Astrocyte (in vitro differentiated cells and primary cell): ENCODE measurements around the gene FH. TPM values are rescaled to one million over a fixed set of nuclear protein-coding genes. Genes with fewer than 3 reads are reported as not detected.

ENCODE experiments used
- DNase-seq: peaks from one replicate; pipeline ENCODE4 v3.0.0-alpha.2; 2010; ENCODE audit warnings: low read depth
- FAIRE-seq: peaks from 2 replicates; lab custom pipeline; 2011; peaks lifted over from hg19 to GRCh38; lab: Jason Lieb, UNC
- H2AFZ ChIP-seq: 2 replicates; pipeline ENCODE4 v1.6.0; 2012; ENCODE audit warnings: low read depth, low read length, inconsistent platforms
- H3K27ac ChIP-seq: 2 replicates; pipeline ENCODE4 v1.5.1; 2011; ENCODE audit warnings: low read depth, low read length, inconsistent platforms
- H3K27me3 ChIP-seq: 2 replicates; pipeline ENCODE4 v1.6.0; 2011; ENCODE audit warnings: low read length, inconsistent platforms; ENCODE audit not compliant: insufficient read depth
- H3K36me3 ChIP-seq: 2 replicates; pipeline ENCODE4 v1.5.1; 2011; ENCODE audit warnings: low read length, inconsistent platforms; ENCODE audit not compliant: insufficient read depth
- H3K4me1 ChIP-seq: 2 replicates; pipeline ENCODE4 v1.5.1; 2011; ENCODE audit warnings: low read length, inconsistent platforms; ENCODE audit not compliant: insufficient read depth
- H3K4me2 ChIP-seq: 2 replicates; pipeline ENCODE4 v1.6.0; 2012; ENCODE audit warnings: low read length, inconsistent platforms
- H3K4me3 ChIP-seq: 2 replicates; pipeline ENCODE4 v1.5.1; 2011; ENCODE audit warnings: low read depth, mild to moderate bottlenecking, low read length, inconsistent platforms; ENCODE audit not compliant: insufficient read depth
- H3K79me2 ChIP-seq: 2 replicates; pipeline ENCODE4 v1.6.0; 2012; ENCODE audit warnings: mild to moderate bottlenecking, low read length, inconsistent platforms; ENCODE audit not compliant: insufficient read depth
- H3K9ac ChIP-seq: 2 replicates; pipeline ENCODE4 v1.6.0; 2012; ENCODE audit warnings: mild to moderate bottlenecking, low read length, inconsistent platforms
- H3K9me3 ChIP-seq: 2 replicates; pipeline ENCODE4 v1.5.1; 2012; ENCODE audit warnings: low read depth, mild to moderate bottlenecking, low read length, inconsistent platforms; ENCODE audit not compliant: insufficient read depth
- H4K20me1 ChIP-seq: 2 replicates; pipeline ENCODE4 v1.6.0; 2012; ENCODE audit warnings: low read length, inconsistent platforms; ENCODE audit not compliant: insufficient read depth
- H3K27ac Mint-ChIP-seq: one replicate; pipeline ENCODE4 v1.8.0; 2021; ENCODE audit warnings: mild to moderate bottlenecking, mixed read lengths; ENCODE audit not compliant: unreplicated experiment
- H3K27me3 Mint-ChIP-seq: one replicate; pipeline ENCODE4 v1.8.0; 2021; ENCODE audit warnings: low read depth, mixed read lengths; ENCODE audit not compliant: unreplicated experiment
- H3K36me3 Mint-ChIP-seq: one replicate; pipeline ENCODE4 v1.8.0; 2021; ENCODE audit warnings: low read depth, mixed read lengths; ENCODE audit not compliant: unreplicated experiment
- H3K4me1 Mint-ChIP-seq: one replicate; pipeline ENCODE4 v1.8.0; 2021; ENCODE audit warnings: low read depth, mixed read lengths; ENCODE audit not compliant: unreplicated experiment
- H3K4me3 Mint-ChIP-seq: one replicate; pipeline ENCODE4 v1.8.0; 2021; ENCODE audit warnings: mild to moderate bottlenecking, moderate library complexity, mixed read lengths; ENCODE audit not compliant: unreplicated experiment
- H3K9me3 Mint-ChIP-seq: one replicate; pipeline ENCODE4 v1.8.0; 2021; ENCODE audit warnings: mild to moderate bottlenecking, mixed read lengths; ENCODE audit not compliant: unreplicated experiment
- EZH2 ChIP-seq: IDR thresholded peaks from 2 replicates; pipeline ENCODE4 v1.6.1; 2012; ENCODE audit warnings: mild to moderate bottlenecking, low read length, inconsistent platforms; ENCODE audit not compliant: insufficient read depth
- total RNA-seq: library from RNA; stranded (reverse); gene quantifications from 2 replicates; pipeline ENCODE4 v1.2.1, GENCODE V29; 2021
- TF ChIP-seq, protein P1 (sequence below): IDR thresholded peaks from 2 replicates; pipeline ENCODE4 v1.5.1; 2011; ENCODE audit warnings: low read depth, mild to moderate bottlenecking, inconsistent platforms, low read length, moderate library complexity; ENCODE audit not compliant: insufficient read depth

FH gene
- total RNA-seq, 1 donor from 2014 or later, result 49.4 TPM

DNA sequence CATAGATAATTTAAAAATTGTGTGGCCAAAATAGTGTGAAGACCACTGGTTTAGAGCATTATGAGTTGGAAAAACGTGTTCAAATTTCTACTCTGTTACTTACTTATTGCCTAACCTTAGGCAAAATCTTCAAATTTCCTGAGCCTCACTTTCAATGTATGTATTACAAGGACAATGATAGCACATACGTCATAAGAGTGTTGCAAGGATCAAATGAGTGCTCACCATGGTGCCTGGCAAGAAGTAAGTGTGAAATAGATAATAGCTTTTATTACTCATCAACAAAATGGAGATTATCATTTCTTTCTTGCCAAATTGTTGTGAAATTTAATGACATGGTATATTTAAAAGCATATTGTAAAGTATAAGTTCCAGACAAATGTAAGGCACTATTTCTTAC, 57.2 kb downstream of the FH start:
- H3K9me3 ChIP-seq, result no peaks in the 10 kb centered on the region
- Mint-ChIP-seq H3K36me3 (no peaks in the 10 kb centered on the region), H3K9me3 (peaks cover 5% of the 10 kb centered on the region), H3K27ac (no peak overlapping the region), H3K4me3 (no peak overlapping the region), H3K4me1 (no peaks in the 10 kb centered on the region), H3K27me3 (no peaks in the 10 kb centered on the region)
- H3K9ac ChIP-seq, result no peak overlapping the region
- no peak overlapping the region for H3K27ac ChIP-seq
- H3K79me2 ChIP-seq, result no peaks in the 10 kb centered on the region
- H2AFZ ChIP-seq, result no peak overlapping the region
- FAIRE-seq, result no peak
- TF ChIP-seq EZH2, result no peak
- TF ChIP-seq, protein P1, sequence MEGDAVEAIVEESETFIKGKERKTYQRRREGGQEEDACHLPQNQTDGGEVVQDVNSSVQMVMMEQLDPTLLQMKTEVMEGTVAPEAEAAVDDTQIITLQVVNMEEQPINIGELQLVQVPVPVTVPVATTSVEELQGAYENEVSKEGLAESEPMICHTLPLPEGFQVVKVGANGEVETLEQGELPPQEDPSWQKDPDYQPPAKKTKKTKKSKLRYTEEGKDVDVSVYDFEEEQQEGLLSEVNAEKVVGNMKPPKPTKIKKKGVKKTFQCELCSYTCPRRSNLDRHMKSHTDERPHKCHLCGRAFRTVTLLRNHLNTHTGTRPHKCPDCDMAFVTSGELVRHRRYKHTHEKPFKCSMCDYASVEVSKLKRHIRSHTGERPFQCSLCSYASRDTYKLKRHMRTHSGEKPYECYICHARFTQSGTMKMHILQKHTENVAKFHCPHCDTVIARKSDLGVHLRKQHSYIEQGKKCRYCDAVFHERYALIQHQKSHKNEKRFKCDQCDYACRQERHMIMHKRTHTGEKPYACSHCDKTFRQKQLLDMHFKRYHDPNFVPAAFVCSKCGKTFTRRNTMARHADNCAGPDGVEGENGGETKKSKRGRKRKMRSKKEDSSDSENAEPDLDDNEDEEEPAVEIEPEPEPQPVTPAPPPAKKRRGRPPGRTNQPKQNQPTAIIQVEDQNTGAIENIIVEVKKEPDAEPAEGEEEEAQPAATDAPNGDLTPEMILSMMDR, result no peak
- DNase-seq, result no peak
- H3K27me3 ChIP-seq, result no peaks in the 10 kb centered on the region
- no peak overlapping the region for H3K4me2 ChIP-seq
- H3K4me1 ChIP-seq, result no peaks in the 10 kb centered on the region
- no peak overlapping the region for H3K4me3 ChIP-seq
- no peaks in the 10 kb centered on the region for H3K36me3 ChIP-seq
- H4K20me1 ChIP-seq, result no peaks in the 10 kb centered on the region

DNA sequence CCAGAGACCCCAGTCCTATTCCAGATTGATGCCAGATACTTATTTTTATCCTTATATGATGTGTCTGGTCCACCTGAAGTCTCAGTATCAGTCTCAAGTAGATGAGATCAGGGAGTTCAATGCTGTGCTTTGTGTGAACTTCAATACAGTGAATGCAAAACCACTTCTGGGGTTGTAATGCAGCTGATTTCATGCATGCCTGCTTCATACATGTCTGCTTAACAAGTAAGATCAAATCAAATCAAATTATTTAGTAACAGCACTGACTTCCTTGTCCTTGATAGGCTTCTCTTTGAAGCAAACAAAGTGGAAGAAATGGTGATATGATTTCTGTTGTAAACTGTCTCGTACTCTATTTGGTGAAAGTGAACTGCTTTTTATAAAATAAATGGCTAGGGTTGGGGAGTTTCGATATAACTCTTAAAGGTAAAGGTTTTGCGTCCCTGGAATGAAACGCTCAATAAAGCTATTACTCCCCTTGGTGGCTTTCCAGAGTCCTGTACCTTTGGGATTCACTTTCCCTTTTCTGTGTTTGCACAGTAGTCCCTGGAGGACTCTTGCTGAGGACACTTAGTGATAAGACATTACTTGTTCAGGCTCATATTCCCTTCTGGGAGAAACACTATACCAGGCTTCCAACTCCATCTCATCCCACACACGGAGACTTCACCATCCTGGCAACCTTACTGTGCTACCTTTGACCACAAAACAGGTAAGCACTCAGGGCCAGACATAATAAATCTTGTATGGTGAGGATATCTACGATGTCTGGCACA, 59.3 kb downstream of the FH start:
- peaks cover 4% of the 10 kb centered on the region for H3K27me3 Mint-ChIP-seq
- Histone ChIP-seq H3K4me1 (no peaks in the 10 kb centered on the region), H3K9ac (no peak overlapping the region), H3K27ac (no peak overlapping the region), H3K36me3 (no peaks in the 10 kb centered on the region), H3K27me3 (no peaks in the 10 kb centered on the region), H3K9me3 (no peaks in the 10 kb centered on the region), H2AFZ (no peak overlapping the region), H4K20me1 (no peaks in the 10 kb centered on the region), H3K4me3 (no peak overlapping the region), H3K79me2 (no peaks in the 10 kb centered on the region), H3K4me2 (no peak overlapping the region)
- TF ChIP-seq EZH2, result no peak
- TF ChIP-seq, protein P1, result no peak
- H3K4me3 Mint-ChIP-seq, result no peak overlapping the region
- no peaks in the 10 kb centered on the region for H3K36me3 Mint-ChIP-seq
- H3K4me1 Mint-ChIP-seq, result no peaks in the 10 kb centered on the region
- peaks cover 1% of the 10 kb centered on the region for H3K9me3 Mint-ChIP-seq
- DNase-seq, result no peak
- no peak overlapping the region for H3K27ac Mint-ChIP-seq
- no peak for FAIRE-seq

DNA sequence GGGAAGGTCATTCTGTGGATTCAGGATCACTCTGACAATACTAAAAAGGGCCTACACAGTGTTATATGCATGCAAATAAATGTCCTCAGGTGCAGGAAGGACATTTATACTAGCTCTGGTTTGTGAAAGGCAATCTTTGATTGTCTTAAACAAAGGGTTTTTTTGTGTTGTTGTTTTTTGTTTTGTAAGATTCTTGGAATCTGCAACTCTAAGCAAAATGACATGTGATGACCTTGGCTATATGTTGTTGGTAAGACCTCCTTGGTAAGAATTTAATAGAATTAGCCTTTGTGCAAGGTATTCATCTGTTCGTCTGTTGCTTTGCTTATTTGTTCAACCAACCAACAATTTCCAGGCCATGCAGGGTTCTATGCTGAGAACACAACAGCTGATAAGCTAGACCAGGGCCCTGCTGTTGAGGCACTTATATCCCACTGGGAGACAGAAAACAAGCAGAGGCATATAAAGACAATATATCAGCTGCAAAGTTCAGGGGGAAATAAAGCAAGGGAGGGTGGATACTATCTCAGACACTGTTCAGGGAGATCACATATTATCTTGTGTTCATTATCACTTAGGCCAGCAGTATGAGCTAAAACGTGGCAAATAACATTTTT, 60.3 kb downstream of the FH start:
- no peaks in the 10 kb centered on the region for H4K20me1 ChIP-seq
- H3K4me1 Mint-ChIP-seq, result no peaks in the 10 kb centered on the region
- no peak overlapping the region for H3K4me2 ChIP-seq
- no peaks in the 10 kb centered on the region for H3K9me3 ChIP-seq
- no peak overlapping the region for H2AFZ ChIP-seq
- DNase-seq (no peak), FAIRE-seq (no peak)
- H3K79me2 ChIP-seq, result no peaks in the 10 kb centered on the region
- peaks cover 1% of the 10 kb centered on the region for H3K9me3 Mint-ChIP-seq
- H3K36me3 ChIP-seq, result no peaks in the 10 kb centered on the region
- H3K36me3 Mint-ChIP-seq, result no peaks in the 10 kb centered on the region
- no peak overlapping the region for H3K27ac ChIP-seq
- no peaks in the 10 kb centered on the region for H3K4me1 ChIP-seq
- H3K4me3 Mint-ChIP-seq, result no peak overlapping the region
- H3K27ac Mint-ChIP-seq, result no peak overlapping the region
- H3K4me3 ChIP-seq, result no peak overlapping the region
- H3K27me3 ChIP-seq, result no peaks in the 10 kb centered on the region
- H3K27me3 Mint-ChIP-seq, result peaks cover 4% of the 10 kb centered on the region
- no peak for TF ChIP-seq EZH2
- TF ChIP-seq, protein P1, result no peak
- H3K9ac ChIP-seq, result no peak overlapping the region
